ENCODE data around the gene CAVIN4. TPM values are rescaled to one million over a fixed set of nuclear protein-coding genes. Genes with fewer than 3 reads are reported as not detected.

The CAVIN4 gene
- total RNA-seq, 1 donor from 2014 or later = 1.3 TPM

DNA sequence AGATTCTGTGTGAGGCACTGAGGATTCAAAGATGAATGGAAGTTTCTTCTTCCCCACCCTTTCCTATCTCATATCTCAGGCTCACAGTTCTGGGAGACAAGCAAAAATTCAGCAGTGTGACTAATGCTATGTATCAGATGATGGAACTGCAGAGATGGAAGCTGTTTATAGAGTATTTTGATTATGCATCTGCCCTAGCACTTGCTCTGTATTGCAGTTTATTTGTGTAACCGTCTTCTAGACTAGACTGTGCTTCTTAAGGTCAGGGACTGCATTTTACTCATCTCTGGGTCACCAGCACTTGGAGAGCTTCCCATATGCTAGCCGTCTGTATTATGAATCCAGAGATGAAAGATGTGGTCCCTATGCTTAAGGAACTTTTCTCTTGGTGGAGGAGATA lies 12.6 kb downstream of the CAVIN4 start:
- intact Hi-C loops (cut with DNase I) = no loop called here

DNA sequence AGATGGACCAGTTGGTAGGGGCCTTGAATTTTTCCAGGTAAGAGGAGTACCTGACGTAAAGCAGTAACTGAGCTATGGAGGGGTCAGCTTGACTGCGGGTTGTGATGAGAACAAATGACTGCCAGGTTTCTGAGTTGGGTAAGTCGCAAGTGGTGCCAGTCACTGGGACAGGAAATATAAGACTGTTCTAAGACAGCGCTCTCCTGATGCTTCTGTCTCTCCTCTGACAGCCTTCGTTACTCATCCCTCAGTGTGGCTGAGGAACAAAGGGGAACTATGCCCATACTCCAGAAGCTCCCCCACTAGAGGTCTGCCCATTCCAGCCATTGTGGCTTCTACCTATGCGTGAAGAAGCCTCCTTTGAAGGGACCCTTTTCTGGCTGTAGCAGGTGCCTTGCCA lies 13.3 kb downstream of the CAVIN4 start:
- H3K27me3 ChIP-seq = no peaks in the 10 kb centered on the region
- ATAC-seq (no peak), DNase-seq (no peak)
- no peaks in the 10 kb centered on the region for H3K36me3 ChIP-seq
- no peak overlapping the region for H3K4me3 ChIP-seq
- H3K9me3 ChIP-seq = no peaks in the 10 kb centered on the region
- intact Hi-C loops (cut with DNase I) = no loop called here
- H3K27ac ChIP-seq = no peak overlapping the region
- H3K4me1 ChIP-seq = no peaks in the 10 kb centered on the region
- no peak for TF ChIP-seq CTCF (IDR thresholded peaks at IDR 0.05)

More for the DNA sequence above, 12.6 kb downstream of the CAVIN4 start:
- Histone ChIP-seq H3K36me3 (no peaks in the 10 kb centered on the region), H3K9me3 (no peaks in the 10 kb centered on the region), H3K27me3 (no peaks in the 10 kb centered on the region), H3K27ac (no peak overlapping the region), H3K4me3 (no peak overlapping the region), H3K4me1 (no peaks in the 10 kb centered on the region)
- no peak for TF ChIP-seq CTCF (IDR thresholded peaks at IDR 0.05)
- DNase-seq (no peak), ATAC-seq (no peak)

DNA sequence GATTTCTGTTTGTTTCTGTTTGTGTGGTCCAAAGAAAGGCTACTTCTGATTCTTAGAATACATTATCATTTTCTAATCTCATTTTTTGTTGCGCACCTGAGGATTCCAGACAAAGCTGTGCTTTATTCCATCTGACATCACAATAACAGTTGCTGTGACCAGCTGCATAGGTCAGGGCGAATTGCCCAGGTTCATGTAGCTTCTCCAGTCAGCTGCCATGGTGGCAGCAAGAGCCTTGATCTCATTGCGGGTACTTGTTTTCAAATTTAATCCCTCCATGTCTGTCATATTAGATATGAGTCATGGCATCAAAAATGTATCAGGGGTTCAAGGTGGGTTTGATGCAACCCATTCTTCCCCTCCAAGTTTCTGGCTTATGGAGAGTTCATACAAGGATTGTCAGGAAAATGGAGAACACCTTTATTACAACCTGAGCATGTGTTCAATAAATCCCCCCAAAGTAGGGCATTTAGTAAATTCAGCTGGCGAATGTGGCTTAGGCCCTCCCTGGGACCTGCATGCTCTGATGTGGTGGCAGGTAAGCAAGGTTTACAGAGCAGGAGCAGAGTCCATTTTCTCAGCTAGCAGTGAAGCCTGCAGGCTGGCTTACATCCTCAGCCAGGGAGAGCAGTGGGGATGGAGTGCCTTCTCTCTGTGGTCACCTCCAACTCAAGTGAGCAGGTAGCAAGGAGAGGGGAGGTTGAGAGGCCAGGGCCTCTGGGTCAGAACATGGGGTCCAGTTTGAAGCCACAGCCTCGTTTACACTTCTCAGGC lies 13.9 kb downstream of the CAVIN4 start:
- Histone ChIP-seq H3K27ac (no peak overlapping the region), H3K36me3 (no peaks in the 10 kb centered on the region), H3K4me3 (no peak overlapping the region), H3K27me3 (no peaks in the 10 kb centered on the region), H3K4me1 (no peaks in the 10 kb centered on the region), H3K9me3 (no peaks in the 10 kb centered on the region)
- TF ChIP-seq CTCF (IDR thresholded peaks at IDR 0.05) = no peak
- no peak for ATAC-seq
- intact Hi-C loops (cut with DNase I) = no loop called here
- DNase-seq = no peak

DNA sequence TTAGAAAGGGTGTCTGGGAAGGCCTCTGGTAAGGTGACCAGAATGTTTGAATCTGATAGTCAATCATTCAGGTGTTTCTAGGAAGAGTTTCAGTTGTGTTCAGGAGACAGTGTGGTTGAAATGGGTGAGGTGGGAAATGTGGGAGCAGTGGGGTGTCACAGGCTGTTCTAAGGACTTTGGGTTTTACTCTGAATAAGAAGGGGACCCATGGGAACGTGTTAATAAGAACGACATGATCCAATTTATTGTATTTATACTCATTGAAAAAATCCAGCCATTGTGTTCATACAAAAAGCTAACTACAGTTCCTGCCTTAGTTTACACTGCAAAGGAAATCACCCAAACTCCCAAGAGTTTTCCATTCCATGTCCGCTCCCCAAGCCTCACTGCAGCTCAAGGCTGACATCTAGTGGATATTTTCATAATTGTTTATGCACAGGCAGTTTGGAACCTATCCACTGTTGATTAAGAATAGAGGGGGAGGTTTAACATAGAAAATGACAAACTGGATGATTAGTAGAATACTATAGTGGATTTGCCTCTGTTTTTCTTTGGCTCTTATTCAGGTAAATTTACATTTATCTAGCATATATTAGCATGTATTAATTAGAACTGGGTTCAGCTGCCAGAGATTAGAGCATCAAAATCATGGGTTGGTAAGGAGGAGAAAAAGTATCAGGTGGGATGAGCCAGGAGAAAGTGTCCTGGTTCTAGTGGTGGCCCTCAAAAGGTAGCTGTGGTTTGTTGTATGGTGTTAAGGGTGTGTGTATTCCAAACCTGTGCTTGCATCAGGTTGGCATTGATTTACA lies 17.7 kb downstream of the CAVIN4 start:
- no peak for DNase-seq
- H3K27ac ChIP-seq = no peak overlapping the region
- peaks cover 15% of the 10 kb centered on the region for H3K4me1 ChIP-seq
- no peaks in the 10 kb centered on the region for H3K27me3 ChIP-seq
- peak; percentile 86 for TF ChIP-seq CTCF (IDR thresholded peaks at IDR 0.05)
- peak; percentile 70 for ATAC-seq
- H3K36me3 ChIP-seq = no peaks in the 10 kb centered on the region
- no peaks in the 10 kb centered on the region for H3K9me3 ChIP-seq
- intact Hi-C loops (cut with DNase I) = no loop called here
- H3K4me3 ChIP-seq = no peak overlapping the region

DNA sequence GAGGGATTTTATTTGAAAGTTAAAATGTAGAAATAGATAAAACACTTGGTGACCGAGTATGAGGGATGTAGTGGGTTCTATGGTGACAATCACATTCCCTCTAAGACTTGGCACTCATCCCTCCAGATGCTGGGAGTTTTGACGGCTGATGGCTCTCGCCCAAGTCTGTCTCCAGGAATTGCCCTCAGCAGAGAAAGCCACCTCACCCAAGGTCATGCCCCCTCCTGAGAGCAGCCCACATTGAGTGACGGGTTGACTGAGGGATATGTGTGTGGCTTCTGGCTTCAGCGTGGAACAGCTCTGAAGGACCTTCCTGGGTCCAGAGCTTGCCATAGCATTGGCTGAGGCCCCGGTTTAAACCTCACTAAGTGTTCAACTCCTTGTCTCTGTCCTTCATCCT lies 19.4 kb downstream of the CAVIN4 start:
- TF ChIP-seq CTCF (IDR thresholded peaks at IDR 0.05) = no peak
- H3K36me3 ChIP-seq = no peaks in the 10 kb centered on the region
- ATAC-seq (no peak), DNase-seq (no peak)
- no peaks in the 10 kb centered on the region for H3K27me3 ChIP-seq
- H3K27ac ChIP-seq = no peak overlapping the region
- H3K9me3 ChIP-seq = no peaks in the 10 kb centered on the region
- H3K4me3 ChIP-seq = no peak overlapping the region
- intact Hi-C loops (cut with DNase I) = no loop called here
- H3K4me1 ChIP-seq = peaks cover 15% of the 10 kb centered on the region
